ENCODE measurements around the gene JAKMIP2. TPM values are rescaled to one million over a fixed set of nuclear protein-coding genes. Genes with fewer than 3 reads are reported as not detected.
A peak's percentile ranks its signal among the peaks of the same experiment; 100 is the strongest.

The JAKMIP2 gene
- total RNA-seq, 1 experiment from 2014 or later: 6.4 TPM

GRCh38 chr5:147561435-147561834 lies 221.1 kb downstream of the JAKMIP2 start:
- no peak overlapping the region for H2AK5ac ChIP-seq (ENCODE audit: insufficient read length, low read length)
- no peaks in the 10 kb centered on the region for H3K79me1 ChIP-seq (ENCODE audit: insufficient read depth, low read depth, low read length, poor library complexity, severe bottlenecking)
- no peak overlapping the region for H3T11ph ChIP-seq (ENCODE audit: low read length)
- no peak for DNase-seq
- no peak overlapping the region for H2BK5ac ChIP-seq (ENCODE audit: insufficient read length, low read length)
- H4K91ac ChIP-seq (ENCODE audit: insufficient read length, low read depth, low read length): no peak overlapping the region
- H3K18ac ChIP-seq (ENCODE audit: insufficient read length, low read depth, low read length): no peak overlapping the region
- H3K4me2 ChIP-seq (ENCODE audit: insufficient read depth, insufficient read length, low read length): peak overlapping the region; percentile 88
- WGBS (ENCODE audit: extremely low coverage, insufficient read length, low lambda C conversion rate): no CpG with 5 or more reads among the region's 2 CpGs
- H2AFZ ChIP-seq (ENCODE audit: low read length): no peak overlapping the region
- no peak overlapping the region for H3K14ac ChIP-seq (ENCODE audit: insufficient read depth, low read length)
- H2BK12ac ChIP-seq (ENCODE audit: insufficient read length, low read depth, low read length): no peak overlapping the region
- no peaks in the 10 kb centered on the region for H3K27me3 ChIP-seq (ENCODE audit: insufficient read depth, low read length)
- H3K9ac ChIP-seq (ENCODE audit: extremely low read depth, insufficient read length, low read length): peak overlapping the region; percentile 64
- Mint-ChIP-seq H3K4me3 (peak overlapping the region; percentile 71 to 88), H3K27me3 (ENCODE audit: low read depth) (no peaks in the 10 kb centered on the region), H3K9me3 (no peaks in the 10 kb centered on the region), H3K36me3 (ENCODE audit: insufficient read depth in 1 of 3, low read depth in 3 of 3) (peaks cover 31 to 47% (median 46%) of the 10 kb centered on the region in 3 experiments), H3K4me1 (peaks cover 67 to 71% of the 10 kb centered on the region in 2 experiments), H3K27ac (peak overlapping the region; percentile 92 to 97 (median 97))
- H4K5ac ChIP-seq (ENCODE audit: insufficient read length, low read depth, low read length): no peak overlapping the region
- peaks cover 14% of the 10 kb centered on the region; the same call in 1 of the 2 replicates for H3K79me2 ChIP-seq (ENCODE audit: insufficient read depth, low read length)
- H2BK20ac ChIP-seq (ENCODE audit: low read depth, low read length, poor library complexity, severe bottlenecking): no peak overlapping the region
- H3K4me1 ChIP-seq (ENCODE audit: insufficient read depth, low read length): peaks cover 12% of the 10 kb centered on the region; the same call in 1 of the 2 replicates
- no peak overlapping the region for H3K23ac ChIP-seq (ENCODE audit: insufficient read length, low read depth, low read length)
- no peak overlapping the region for H2BK15ac ChIP-seq (ENCODE audit: low read depth, low read length)
- no peak for TF ChIP-seq CTCF (conservative IDR thresholded peaks at IDR 0.05)
- peaks cover 4% of the 10 kb centered on the region for H3K23me2 ChIP-seq (ENCODE audit: insufficient read length, low read depth, low read length, poor library complexity, severe bottlenecking)
- no peak overlapping the region for H4K8ac ChIP-seq (replicated peaks; ENCODE audit: insufficient read length, low read depth, low read length)
- H3K9me3 ChIP-seq (ENCODE audit: control insufficient read depth, low read depth, low read length): no peaks in the 10 kb centered on the region
- no peak overlapping the region for H3K4ac ChIP-seq (ENCODE audit: low read depth, low read length)
- H3K56ac ChIP-seq (ENCODE audit: insufficient read length, low read depth, low read length): no peak overlapping the region
- no peaks in the 10 kb centered on the region for H4K20me1 ChIP-seq (ENCODE audit: control insufficient read depth, insufficient read depth, insufficient read length)
- H3K27ac ChIP-seq (ENCODE audit: insufficient read length, low read depth, low read length): peak overlapping the region; percentile 71
- H2BK120ac ChIP-seq (ENCODE audit: low read depth, low read length, poor library complexity, severe bottlenecking): no peak overlapping the region
